SH-SY5Y (cell line): Measurements from ENCODE around the gene ADAMTS2.

Experiments
- GATA2 ChIP-seq: IDR thresholded peaks from 2 replicates; pipeline ENCODE4 v1.6.1; 2011; ENCODE audit warnings: mild to moderate bottlenecking, low read depth, low read length
- GATA3 ChIP-seq: IDR thresholded peaks from 2 replicates; pipeline ENCODE4 v1.6.1; 2011; ENCODE audit warnings: low read depth, mild to moderate bottlenecking, low read length, moderate library complexity

- TF ChIP-seq GATA2, result no peak
- no peak for TF ChIP-seq GATA3
Observed at GRCh38 chr5:179195561-179196404, 149.5 kb downstream of the ADAMTS2 start.
